ENCODE measurements around the gene CHCHD1.
"Not testable (repeated sequence)": the region's sequence is repeated elsewhere in the genome, so short reads cannot be mapped to it uniquely, and the experiment has no call there.

DNA sequence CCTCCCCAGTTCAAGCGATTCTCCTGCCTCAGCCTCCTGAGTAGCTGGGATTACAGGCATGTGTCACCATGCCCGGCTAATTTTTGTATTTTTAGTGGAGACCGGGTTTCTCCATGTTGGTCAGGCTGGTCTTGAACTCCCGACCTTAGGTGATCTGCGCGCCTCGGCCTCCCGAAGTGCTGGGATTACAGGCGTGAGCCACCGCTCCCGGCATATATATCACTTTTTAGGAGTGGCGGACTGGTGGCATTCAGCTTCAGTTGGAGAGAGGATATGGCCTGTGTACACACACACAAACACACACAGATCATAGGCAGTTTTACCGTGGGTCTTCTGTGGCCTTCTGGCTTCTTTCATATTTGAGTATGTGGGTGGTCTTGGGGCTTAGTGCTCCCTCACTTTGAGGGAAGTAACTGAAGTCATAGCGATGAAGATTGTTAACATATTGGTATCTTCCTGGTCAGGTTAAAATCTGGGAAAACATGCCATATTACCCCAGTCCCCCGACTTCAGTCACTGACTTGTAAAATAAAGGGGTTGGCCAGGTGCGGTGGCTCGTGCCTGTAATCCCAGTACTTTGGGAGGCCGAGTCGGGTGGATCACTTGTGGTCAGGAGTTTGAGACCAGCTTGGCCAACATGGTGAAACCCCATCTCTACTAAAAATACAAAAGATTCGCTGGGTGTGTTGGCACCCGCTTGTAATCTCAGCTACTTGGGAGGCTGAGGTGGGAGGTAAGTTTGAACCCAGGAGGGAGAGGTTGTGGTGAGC is 5.4 kb downstream of the CHCHD1 start:
- not testable (repeated sequence) for TF ChIP-seq CTCF (IDR thresholded peaks at IDR 0.05; ENCODE audit: poor library complexity); EZH2 (IDR thresholded peaks at IDR 0.05; ENCODE audit: borderline replicate concordance)
